Thyroid gland (tissue), 4 donors: Measurements from ENCODE around the gene SCYGR8. TPM values are rescaled to one million over a fixed set of nuclear protein-coding genes. Genes with fewer than 3 reads are reported as not detected.
A peak's percentile ranks its signal among the peaks of the same experiment; 100 is the strongest.

Experiments
- DNase-seq, 2 donors: peaks; one replicate each; pipeline ENCODE4 v3.0.0-alpha.2; 2019
- H3K27ac ChIP-seq, 3 donors: fragments of 200-600 bp; sonication (generic); 1 replicate in 2 of 3; 2 replicates in 1 of 3; pipeline ENCODE4 v1.5.1; 2016 to 2019; ENCODE audit warnings: mild to moderate bottlenecking in 1 of 3, moderate library complexity in 1 of 3
- H3K27me3 ChIP-seq: fragments of 200-600 bp; sonication (generic); one replicate; pipeline ENCODE4 v1.5.1; 2019
- H3K36me3 ChIP-seq, 2 donors: fragments of 200-600 bp; sonication (generic); one replicate each; pipeline ENCODE4 v1.5.1; 2016 to 2019
- H3K4me1 ChIP-seq, 2 donors: fragments of 200-600 bp; sonication (generic); one replicate each; pipeline ENCODE4 v1.5.1; 2017 to 2019
- H3K4me3 ChIP-seq, 3 donors: fragments of 200-600 bp; sonication (generic); replicated peaks in 1 of 3; 1 replicate in 2 of 3; 2 replicates in 1 of 3; pipeline ENCODE4 v1.5.1; 2016; ENCODE audit warnings: mild to moderate bottlenecking in 1 of 3
- H3K9me3 ChIP-seq: fragments of 200-600 bp; sonication (generic); one replicate; pipeline ENCODE4 v1.5.1; 2017
- CTCF ChIP-seq, 6 experiments: fragments of 200-600 bp in 3 of 6; fragments of 450-650 bp in 3 of 6; sonication (generic) in 3 of 6; IDR thresholded peaks; one replicate each; pipeline ENCODE4 v1.5.1; 2016 to 2019; ENCODE audit warnings: antibody characterized with exemption in 6 of 6, mild to moderate bottlenecking in 2 of 6, inconsistent platforms in 1 of 6, moderate library complexity in 1 of 6
- POLR2A ChIP-seq, 2 donors: fragments of 450-650 bp; IDR thresholded peaks; one replicate each; pipeline ENCODE4 v1.6.1; 2017; ENCODE audit warnings: antibody characterized with exemption in 2 of 2, mild to moderate bottlenecking in 2 of 2, moderate library complexity in 1 of 2
- WGBS, 2 donors: methylation state at CpG; one replicate each; pipeline ENCODE4 v1.1.5; 2017; 5-methylcytosine and 5-hydroxymethylcytosine counted together
- intact Hi-C: fragments of 100-400 bp; cut with DNase I; formaldehyde crosslinking; loops from one replicate; pipeline ENCODE4 v1.15.1; 2023
- total RNA-seq, 4 donors: library from RNA; depleted of rRNA; stranded (reverse); fragments of >200 nt; gene quantifications; one replicate each; pipeline ENCODE4 v1.2.3, GENCODE V29; 2016

SCYGR8 gene
- total RNA-seq, 4 donors from 2014 or later, result not detected

- WGBS, 2 donors, result 83 to 86% methylated on average over 5 of the region's 5 CpGs
- no peaks in the 10 kb centered on the region for H3K36me3 ChIP-seq
- intact Hi-C loops, result no loop called here
- H3K4me3 ChIP-seq, result no peak overlapping the region
- no peaks in the 10 kb centered on the region for H3K9me3 ChIP-seq
- no peak for DNase-seq
- peaks cover 6 to 18% of the 10 kb centered on the region in 2 donors for H3K4me1 ChIP-seq
- TF ChIP-seq CTCF (IDR thresholded peaks at IDR 0.05), result no peak
- TF ChIP-seq POLR2A (IDR thresholded peaks at IDR 0.05), result no peak
- no peaks in the 10 kb centered on the region for H3K27me3 ChIP-seq
- H3K27ac ChIP-seq, result peak overlapping the region in 2 of 3 donors; percentile 19 to 40
Observed at GRCh38 chr2:227782804-227783203, 37.1 kb downstream of the SCYGR8 start.

- Histone ChIP-seq H3K9me3 (no peaks in the 10 kb centered on the region), H3K27me3 (no peaks in the 10 kb centered on the region), H3K27ac (peak overlapping the region in 2 of 3 donors; percentile 19 to 40), H3K36me3 (no peaks in the 10 kb centered on the region), H3K4me3 (no peak overlapping the region), H3K4me1 (peaks cover 6 to 25% of the 10 kb centered on the region in 2 donors)
- intact Hi-C loops, result no loop called here
- TF ChIP-seq POLR2A (IDR thresholded peaks at IDR 0.05) (no peak), CTCF (IDR thresholded peaks at IDR 0.05) (no peak)
- no peak for DNase-seq
- 76 to 81% methylated on average over 12 of the region's 12 CpGs for WGBS, 2 donors
Observed at GRCh38 chr2:227783404-227784138, 37.9 kb downstream of the SCYGR8 start.

GRCh38 chr2:227785293-227785692, 39.6 kb downstream of the SCYGR8 start:
- Histone ChIP-seq H3K36me3 (no peaks in the 10 kb centered on the region), H3K4me1 (peaks cover 6 to 27% of the 10 kb centered on the region in 2 donors), H3K9me3 (no peaks in the 10 kb centered on the region), H3K4me3 (no peak overlapping the region), H3K27ac (peak overlapping the region; percentile 44 to 76 (median 56)), H3K27me3 (no peaks in the 10 kb centered on the region)
- no peak for TF ChIP-seq POLR2A (IDR thresholded peaks at IDR 0.05)
- intact Hi-C loops, result no loop called here
- no peak for DNase-seq
- 25 to 31% methylated on average over 1 of the region's 1 CpG for WGBS, 2 donors

- H3K36me3 ChIP-seq, result no peaks in the 10 kb centered on the region
- H3K27ac ChIP-seq, result peak overlapping the region in 1 of 3 donors; percentile 49
- intact Hi-C loops, result no loop called here
- TF ChIP-seq POLR2A (IDR thresholded peaks at IDR 0.05) (no peak), CTCF (IDR thresholded peaks at IDR 0.05) (no peak)
- peak; percentile 61 to 65 for DNase-seq
- H3K27me3 ChIP-seq, result no peaks in the 10 kb centered on the region
- WGBS, 2 donors, result 11 to 36% methylated on average over 4 of the region's 4 CpGs
- H3K4me3 ChIP-seq, result no peak overlapping the region
- H3K9me3 ChIP-seq, result no peaks in the 10 kb centered on the region
- H3K4me1 ChIP-seq, result peaks cover 6 to 21% of the 10 kb centered on the region in 2 donors
Observed at GRCh38 chr2:227788561-227789018, 42.9 kb downstream of the SCYGR8 start.

- Histone ChIP-seq H3K27ac (no peak overlapping the region), H3K27me3 (no peaks in the 10 kb centered on the region), H3K36me3 (no peaks in the 10 kb centered on the region), H3K4me3 (no peak overlapping the region), H3K4me1 (peaks cover 6 to 21% of the 10 kb centered on the region in 2 donors), H3K9me3 (no peaks in the 10 kb centered on the region)
- 83 to 84% methylated on average over 4 of the region's 4 CpGs for WGBS, 2 donors
- intact Hi-C loops, result no loop called here
- DNase-seq, result no peak
- no peak for TF ChIP-seq POLR2A (IDR thresholded peaks at IDR 0.05)
- no peak for TF ChIP-seq CTCF (IDR thresholded peaks at IDR 0.05)
Observed at GRCh38 chr2:227789803-227790202, 44.1 kb downstream of the SCYGR8 start.
